ENCODE measurements around the gene BTF3L4.

DNA sequence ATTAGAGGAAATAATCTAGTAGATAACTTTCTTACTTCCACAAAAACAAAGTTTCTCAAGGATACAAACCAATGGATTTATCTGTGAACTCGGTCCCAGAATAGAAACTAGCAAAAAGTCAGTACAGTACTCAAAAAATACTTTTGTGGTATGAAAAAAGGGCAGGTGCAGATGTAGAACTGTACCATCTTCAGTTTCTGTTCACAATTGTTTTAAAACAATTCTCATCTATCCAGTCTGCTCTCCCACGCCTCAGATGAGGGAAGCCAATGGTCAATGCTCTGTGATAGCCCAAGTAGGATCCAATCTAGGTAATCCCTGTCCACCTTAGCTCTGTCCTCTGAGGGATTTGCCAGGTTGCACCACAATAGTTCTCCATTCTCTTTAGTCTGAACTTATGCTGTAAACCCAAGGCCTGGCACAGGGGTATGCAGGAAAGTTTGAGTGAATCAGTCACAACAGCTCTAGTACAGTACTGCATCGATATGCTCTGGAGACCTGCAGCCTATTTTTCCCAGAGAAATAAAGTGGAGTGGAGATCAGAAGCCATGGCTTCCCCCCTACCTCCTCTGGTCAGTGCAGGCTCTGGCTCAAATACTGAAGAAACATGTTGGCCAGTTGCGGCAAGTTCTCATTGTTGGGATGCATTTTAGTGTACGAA, 23.8 kb upstream of the BTF3L4 start:
- TF ChIP-seq, protein P1, sequence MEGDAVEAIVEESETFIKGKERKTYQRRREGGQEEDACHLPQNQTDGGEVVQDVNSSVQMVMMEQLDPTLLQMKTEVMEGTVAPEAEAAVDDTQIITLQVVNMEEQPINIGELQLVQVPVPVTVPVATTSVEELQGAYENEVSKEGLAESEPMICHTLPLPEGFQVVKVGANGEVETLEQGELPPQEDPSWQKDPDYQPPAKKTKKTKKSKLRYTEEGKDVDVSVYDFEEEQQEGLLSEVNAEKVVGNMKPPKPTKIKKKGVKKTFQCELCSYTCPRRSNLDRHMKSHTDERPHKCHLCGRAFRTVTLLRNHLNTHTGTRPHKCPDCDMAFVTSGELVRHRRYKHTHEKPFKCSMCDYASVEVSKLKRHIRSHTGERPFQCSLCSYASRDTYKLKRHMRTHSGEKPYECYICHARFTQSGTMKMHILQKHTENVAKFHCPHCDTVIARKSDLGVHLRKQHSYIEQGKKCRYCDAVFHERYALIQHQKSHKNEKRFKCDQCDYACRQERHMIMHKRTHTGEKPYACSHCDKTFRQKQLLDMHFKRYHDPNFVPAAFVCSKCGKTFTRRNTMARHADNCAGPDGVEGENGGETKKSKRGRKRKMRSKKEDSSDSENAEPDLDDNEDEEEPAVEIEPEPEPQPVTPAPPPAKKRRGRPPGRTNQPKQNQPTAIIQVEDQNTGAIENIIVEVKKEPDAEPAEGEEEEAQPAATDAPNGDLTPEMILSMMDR (IDR thresholded peaks at IDR 0.05; ENCODE audit: borderline replicate concordance, extremely low read depth, low read length, poor library complexity, severe bottlenecking), result no peak
- TF ChIP-seq EZH2 (IDR thresholded peaks at IDR 0.05; ENCODE audit: borderline replicate concordance, low read depth, low read length, severe bottlenecking), result no peak

All from DND-41 (cell line).